ENCODE data around the gene CCR7. TPM values are rescaled to one million over a fixed set of nuclear protein-coding genes. Genes with fewer than 3 reads are reported as not detected.

Gene CCR7
- total and polyA plus RNA-seq, 2 of the 8 experiments (the other 6 are each of a cell fraction or from before 2014, with no cell fraction given), result 0.12 to 0.17 TPM

DNA sequence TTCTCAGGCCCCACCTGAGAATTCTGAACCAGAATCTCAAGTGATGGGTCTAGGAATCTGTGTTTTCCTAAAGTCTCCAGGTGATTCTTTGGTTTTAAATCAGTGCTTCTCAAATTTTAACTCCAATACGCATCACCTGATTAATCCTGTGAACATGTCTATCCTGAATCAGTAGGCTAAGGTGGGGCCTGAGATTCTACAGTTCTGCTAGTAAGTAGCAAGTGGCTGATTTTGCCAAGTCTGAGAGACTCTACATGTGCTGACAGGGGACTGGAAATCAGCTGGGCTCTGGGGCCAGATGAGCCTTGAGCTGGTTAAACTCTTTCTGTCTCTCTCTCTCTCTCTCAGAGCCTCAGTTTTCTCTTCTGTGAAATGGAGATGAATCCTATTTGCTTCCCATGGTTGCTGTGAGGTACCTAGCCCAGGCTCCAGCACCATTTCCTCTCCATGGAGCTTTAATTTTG, 9.0 kb downstream of the CCR7 start:
- Histone ChIP-seq H2BK12ac (ENCODE audit: low read depth, low read length) (no peak overlapping the region), H3K79me1 (ENCODE audit: low read depth, low read length) (no peaks in the 10 kb centered on the region), H4K91ac (replicated peaks; ENCODE audit: insufficient read length, low read length) (no peak overlapping the region), H3K4ac (replicated peaks; ENCODE audit: insufficient read length, low read depth, low read length) (no peak overlapping the region), H3K79me2 (ENCODE audit: control insufficient read depth in 1 of 2, insufficient read depth in 2 of 2, low read length in 2 of 2) (no peaks in the 10 kb centered on the region), H3K27ac (ENCODE audit: low read depth, low read length) (no peak overlapping the region), H2BK5ac (ENCODE audit: low read depth, low read length) (no peak overlapping the region), H4K8ac (ENCODE audit: extremely low read depth, insufficient read depth, low read length) (no peak overlapping the region), H4K20me1 (replicated peaks in 1 of 2; ENCODE audit: control insufficient read depth in 1 of 2, insufficient read depth in 2 of 2, low read length in 2 of 2) (no peaks in the 10 kb centered on the region), H2BK15ac (ENCODE audit: low read length) (no peak overlapping the region), H2AFZ (ENCODE audit: low read length) (no peak overlapping the region), H2BK20ac (ENCODE audit: low read length) (no peak overlapping the region), H3K36me3 (ENCODE audit: control insufficient read depth in 2 of 4, insufficient read depth in 4 of 4, low read length in 3 of 4) (no peaks in the 10 kb centered on the region), H3K56ac (replicated peaks; ENCODE audit: insufficient read length, low read depth, low read length) (no peak overlapping the region), H3K14ac (ENCODE audit: insufficient read length) (no peak overlapping the region), H3K27me3 (replicated peaks in 1 of 4; ENCODE audit: control insufficient read depth in 3 of 4, extremely low read depth in 1 of 4, insufficient read depth in 3 of 4, low read length in 3 of 4) (no peaks in the 10 kb centered on the region; a peak in 1 of 7 replicates), H3K18ac (ENCODE audit: extremely low read depth, low read length) (no peak overlapping the region), H3K9me3 (ENCODE audit: insufficient read depth in 2 of 2, low read depth in 1 of 2, low read length in 1 of 2) (no peaks in the 10 kb centered on the region), H2BK120ac (replicated peaks; ENCODE audit: low read depth, low read length) (no peak overlapping the region), H3K4me1 (replicated peaks in 1 of 4; ENCODE audit: control insufficient read depth in 3 of 4, insufficient read depth in 4 of 4, low read length in 3 of 4) (peaks cover 0 to 5% (median 2%) of the 10 kb centered on the region in 4 experiments; a peak in 3 of 7 replicates), H3K9ac (replicated peaks in 1 of 4; ENCODE audit: extremely low read depth in 1 of 4, low read depth in 3 of 4, low read length in 3 of 4) (no peak overlapping the region), H3K4me3 (ENCODE audit: extremely low read depth in 1 of 4, insufficient read depth in 2 of 4, low read depth in 3 of 4, low read length in 4 of 4) (no peak overlapping the region), H4K5ac (ENCODE audit: insufficient read length, low read depth, low read length) (no peak overlapping the region), H3K4me2 (ENCODE audit: insufficient read depth in 1 of 2, low read depth in 2 of 2, low read length in 2 of 2) (no peak overlapping the region), H2AK5ac (ENCODE audit: low read depth, low read length) (no peak overlapping the region), H3K23ac (ENCODE audit: insufficient read length) (no peak overlapping the region), H3K23me2 (ENCODE audit: low read depth, low read length) (no peaks in the 10 kb centered on the region)
- ChIA-PET CTCF (ENCODE audit: partially characterized antibody) (interaction anchor here (0.8 to 5.2 kb wide), 11 partner anchors 16 to 195 kb away, joined by 3 to 35 read pairs (median 4); no protein-coding TSS in a partner anchor), POLR2A (ENCODE audit: partially characterized antibody) (interaction anchor here (0.6 to 1.6 kb wide), 3 partner anchors 9 to 110 kb away, joined by 3 to 5 read pairs (median 3); no protein-coding TSS in a partner anchor)
- 93% methylated on average over 1 of the region's 1 CpG; no CpG with 5 or more reads in 1 of the 2 experiments for WGBS, 2 experiments (ENCODE audit: extremely low coverage in 1 of 2, insufficient coverage in 1 of 2, insufficient read length in 1 of 2, insufficient replicate concordance in 2 of 2, low coverage in 1 of 2, low lambda C conversion rate in 2 of 2, missing lambda C conversion rate in 1 of 2)
- DNase-seq (ENCODE audit: low read depth in 1 of 2, low spot score in 2 of 2), result no peak
- no peak for FAIRE-seq
- TF ChIP-seq POLR2A (IDR thresholded peaks at IDR 0.05; ENCODE audit: control extremely low read depth in 1 of 2, low read depth in 2 of 2, low read length in 2 of 2) (no peak), NANOG (IDR thresholded peaks at IDR 0.05; ENCODE audit: insufficient read depth, low read depth, low read length, poor library complexity, severe bottlenecking) (no peak), KDM5A (IDR thresholded peaks at IDR 0.05; ENCODE audit: low read length) (no peak), MAFK (IDR thresholded peaks at IDR 0.05; ENCODE audit: low read depth, low read length) (no peak), SIX5 (IDR thresholded peaks at IDR 0.05; ENCODE audit: low read depth, low read length) (no peak), BCL11A (IDR thresholded peaks at IDR 0.05; ENCODE audit: low read depth in 2 of 2, low read length in 2 of 2) (no peak), RXRA (IDR thresholded peaks at IDR 0.05; ENCODE audit: insufficient read depth, low read depth, low read length) (no peak), HDAC6 (IDR thresholded peaks at IDR 0.05; ENCODE audit: low read depth, low read length) (no peak), CBX5 (IDR thresholded peaks at IDR 0.05; ENCODE audit: low read depth, low read length) (no peak), BACH1 (IDR thresholded peaks at IDR 0.05; ENCODE audit: low read length) (no peak), SIN3A (conservative IDR thresholded peaks at IDR 0.05 in 1 of 2, IDR thresholded peaks at IDR 0.05 in 1 of 2; ENCODE audit: low read depth in 1 of 2, low read length in 2 of 2) (no peak), FOSL1 (IDR thresholded peaks at IDR 0.05; ENCODE audit: insufficient read depth, low read depth, low read length) (no peak), ZNF274 (IDR thresholded peaks at IDR 0.05; ENCODE audit: borderline replicate concordance, extremely low read depth, low read length) (no peak)
